H1 (cell line): ENCODE data around the gene CFAP97D2. TPM values are rescaled to one million over a fixed set of nuclear protein-coding genes. Genes with fewer than 3 reads are reported as not detected.

Experiments used
- ASH2L ChIP-seq: fragments of 200-600, 300-600 bp; sonication (generic); IDR thresholded peaks from one replicate; pipeline ENCODE4 v1.7.1; 2017; ENCODE audit warnings: low read length
- CBX5 ChIP-seq: fragments of 300-800, 300-1000 bp; sonication (generic); IDR thresholded peaks from 2 replicates; pipeline ENCODE4 v1.7.1; 2016; ENCODE audit warnings: antibody characterized with exemption, low read length, low read depth
- CBX8 ChIP-seq: fragments of 300-800, 300-1000 bp; sonication (generic); IDR thresholded peaks from 2 replicates; pipeline ENCODE4 v1.7.1; 2016; ENCODE audit warnings: low read depth, low read length, borderline replicate concordance
- CEBPB ChIP-seq: IDR thresholded peaks from 2 replicates; pipeline ENCODE4 v1.6.1; 2012; ENCODE audit warnings: low read depth, low read length
- CHD2 ChIP-seq: IDR thresholded peaks from 2 replicates; pipeline ENCODE4 v1.6.1; 2012; ENCODE audit warnings: low read length, improper control_type of control experiment
- FOSL1 ChIP-seq: IDR thresholded peaks from 2 replicates; pipeline ENCODE4 v1.6.1; 2011; ENCODE audit warnings: mild to moderate bottlenecking, low read depth, low read length, moderate library complexity; ENCODE audit not compliant: insufficient read depth
- HDAC6 ChIP-seq: IDR thresholded peaks from one replicate; pipeline ENCODE4 v1.7.1; 2012; ENCODE audit warnings: low read depth, mild to moderate bottlenecking, inconsistent platforms, low read length, moderate library complexity
- JUND ChIP-seq: IDR thresholded peaks from 2 replicates; pipeline ENCODE4 v1.6.1; 2011; ENCODE audit warnings: mild to moderate bottlenecking, improper control_type of control experiment, low read length
- KDM5A ChIP-seq: fragments of 200-600 bp; IDR thresholded peaks from 2 replicates; pipeline ENCODE4 v1.7.1; 2012; ENCODE audit warnings: mild to moderate bottlenecking, low read length, inconsistent platforms, mixed read lengths
- PHF8 ChIP-seq: fragments of 200-600 bp; sonication (generic); conservative IDR thresholded peaks from 2 replicates; pipeline ENCODE4 v1.7.1; 2012; ENCODE audit warnings: low read depth, mild to moderate bottlenecking, inconsistent platforms, low read length, moderate library complexity
- POLR2A ChIP-seq, 2 experiments: IDR thresholded peaks; 1 replicate in 1 of 2; 2 replicates in 1 of 2; pipeline ENCODE4 v1.6.1; 2011; ENCODE audit warnings: low read depth in 2 of 2, low read length in 2 of 2, mild to moderate bottlenecking in 2 of 2; ENCODE audit errors: control extremely low read depth in 1 of 2
- POU5F1 ChIP-seq: IDR thresholded peaks from 2 replicates; pipeline ENCODE4 v1.6.1; 2011; ENCODE audit warnings: low read depth, mild to moderate bottlenecking, low read length, moderate library complexity
- RAD21 ChIP-seq, 2 experiments: IDR thresholded peaks in 1 of 2; conservative IDR thresholded peaks in 1 of 2; 2 replicates each; pipeline ENCODE4 v1.6.1; 2011; ENCODE audit warnings: low read depth in 2 of 2, low read length in 2 of 2, improper control_type of control experiment in 1 of 2, inconsistent platforms in 1 of 2, mild to moderate bottlenecking in 1 of 2, moderate library complexity in 1 of 2
- RBBP5 ChIP-seq: IDR thresholded peaks from 2 replicates; pipeline ENCODE4 v1.7.1; 2012; ENCODE audit warnings: low read depth, mild to moderate bottlenecking, inconsistent platforms, low read length, moderate library complexity, borderline replicate concordance
- RFX5 ChIP-seq: IDR thresholded peaks from 2 replicates; pipeline ENCODE4 v1.6.1; 2011; ENCODE audit warnings: low read depth, low read length, improper control_type of control experiment, borderline replicate concordance
- RNF2 ChIP-seq: fragments of 200-900, 300-1000 bp; sonication (generic); IDR thresholded peaks from 2 replicates; pipeline ENCODE4 v1.7.1; 2016; ENCODE audit warnings: borderline replicate concordance, low read depth, mild to moderate bottlenecking, antibody characterized with exemption, low read length; ENCODE audit not compliant: poor library complexity, severe bottlenecking; ENCODE audit errors: missing control alignments
- RXRA ChIP-seq: IDR thresholded peaks from 2 replicates; pipeline ENCODE4 v1.6.1; 2011; ENCODE audit warnings: low read depth, mild to moderate bottlenecking, low read length, moderate library complexity; ENCODE audit not compliant: insufficient read depth
- SIN3A ChIP-seq, 2 experiments: IDR thresholded peaks in 1 of 2; conservative IDR thresholded peaks in 1 of 2; 2 replicates each; pipeline ENCODE4 v1.6.1; 2011 to 2012; ENCODE audit warnings: low read length in 2 of 2, improper control_type of control experiment in 1 of 2, low read depth in 1 of 2, mild to moderate bottlenecking in 1 of 2
- SIRT6 ChIP-seq: IDR thresholded peaks from one replicate; pipeline ENCODE4 v1.7.1; 2012; ENCODE audit warnings: low read length, inconsistent platforms
- SP4 ChIP-seq: IDR thresholded peaks from 2 replicates; pipeline ENCODE4 v1.6.1; 2012; ENCODE audit warnings: low read length, inconsistent platforms
- SUZ12 ChIP-seq: fragments of 200-600 bp; sonication (generic); IDR thresholded peaks from 2 replicates; pipeline ENCODE4 v1.6.1; 2012; ENCODE audit warnings: mild to moderate bottlenecking, inconsistent platforms, low read length, moderate library complexity, mixed read lengths
- TEAD4 ChIP-seq: IDR thresholded peaks from 2 replicates; pipeline ENCODE4 v1.6.1; 2012; ENCODE audit warnings: low read depth, low read length, inconsistent platforms, mixed read lengths
- USF2 ChIP-seq: IDR thresholded peaks from 2 replicates; pipeline ENCODE4 v1.6.1; 2011; ENCODE audit warnings: low read length, improper control_type of control experiment
- polyA plus RNA-seq, 7 experiments: library from polyadenylated mRNA; depleted of rRNA in 3 of 7; stranded (reverse) in 5 of 7; unstranded in 2 of 7; fragments of >200 nt in 5 of 7; fragments of 200-250 nt in 2 of 7; gene quantifications; 1 replicate in 5 of 7; 2 replicates in 1 of 7; 4 replicates in 1 of 7; pipeline versions ENCODE4 v1.2.1 to v1.2.3, GENCODE V29; 2011 to 2013; ENCODE audit warnings: missing spikeins in 2 of 7, mixed read lengths in 2 of 7
- total RNA-seq: library from RNA; stranded (reverse); fragmentation: NEBNext Ultra II Directional; extraction: Animal tissue kit (Norgen Biotek cat#: 25700); gene quantifications from 2 replicates; pipeline ENCODE4 v1.2.1, GENCODE V29; 2021

The CFAP97D2 gene
- total and polyA plus RNA-seq, 2 of the 8 experiments (the other 6 are each of a cell fraction or from before 2014, with no cell fraction given), result not detected

- no peak for TF ChIP-seq CBX5
- no peak for TF ChIP-seq RXRA
- no peak for TF ChIP-seq CBX8
- TF ChIP-seq CEBPB, result no peak
- peak; percentile 30 to 60; a peak in 1 of 3 replicates for TF ChIP-seq POLR2A (IDR thresholded peaks at IDR 0.05; ENCODE audit: control extremely low read depth in 1 of 2, low read depth in 2 of 2, low read length in 2 of 2)
- TF ChIP-seq SIRT6, result no peak
- peak; percentile 85; the same call in 1 of the 2 replicates for TF ChIP-seq SP4
- peak; percentile 70 for TF ChIP-seq ASH2L
- TF ChIP-seq CHD2, result 0 out of 2 replicates have a peak, but pooled peaks have one; percentile 62
- TF ChIP-seq RNF2, result no peak
- TF ChIP-seq RFX5, result no peak
- 0 out of 2 replicates have a peak, but pooled peaks have one; percentile 30 for TF ChIP-seq USF2
- TF ChIP-seq FOSL1, result no peak
- TF ChIP-seq RBBP5, result peak; percentile 69; the same call in 1 of the 2 replicates
- peak; percentile 40; the same call in 1 of the 2 replicates for TF ChIP-seq TEAD4
- TF ChIP-seq HDAC6, result no peak
- peak; percentile 83 for TF ChIP-seq PHF8
- TF ChIP-seq KDM5A, result no peak
- TF ChIP-seq POU5F1, result 0 out of 2 replicates have a peak, but pooled peaks have one; percentile 9
- no peak; a peak in 1 of 4 replicates for TF ChIP-seq RAD21 (IDR thresholded peaks at IDR 0.05 in 1 of 2, conservative IDR thresholded peaks at IDR 0.05 in 1 of 2; ENCODE audit: low read depth in 2 of 2, low read length in 2 of 2)
- peak in 1 of 2 experiments; percentile 43; a peak in 1 of 4 replicates for TF ChIP-seq SIN3A (conservative IDR thresholded peaks at IDR 0.05 in 1 of 2, IDR thresholded peaks at IDR 0.05 in 1 of 2; ENCODE audit: low read depth in 1 of 2, low read length in 2 of 2)
- no peak for TF ChIP-seq JUND
- no peak for TF ChIP-seq SUZ12
Measured at GRCh38 chr13:114234645-114235421, 55.8 kb downstream of the CFAP97D2 start, which contains the start of gene CDC16 (continued).
